H1 (cell line): Measurements from ENCODE around the gene BLTP2. TPM values are rescaled to one million over a fixed set of nuclear protein-coding genes. Genes with fewer than 3 reads are reported as not detected.

Experiments
- BCL11A ChIP-seq, 2 experiments: IDR thresholded peaks; one replicate each; pipeline ENCODE4 v1.6.1; 2011; ENCODE audit warnings: low read depth in 2 of 2, low read length in 2 of 2, mild to moderate bottlenecking in 2 of 2
- CHD7 ChIP-seq: fragments of 300-600 bp; sonication (generic); IDR thresholded peaks from 2 replicates; pipeline ENCODE4 v1.7.1; 2012; ENCODE audit warnings: low read length, moderate library complexity, mild to moderate bottlenecking, inconsistent platforms; ENCODE audit not compliant: insufficient replicate concordance
- CTBP2 ChIP-seq: IDR thresholded peaks from 2 replicates; pipeline ENCODE4 v1.7.0; 2011; ENCODE audit warnings: borderline replicate concordance, mild to moderate bottlenecking, moderate library complexity, mixed read lengths, low read length; ENCODE audit not compliant: insufficient read depth, insufficient read length
- SP1 ChIP-seq: IDR thresholded peaks from 2 replicates; pipeline ENCODE4 v1.6.1; 2011; ENCODE audit warnings: low read depth, low read length
- SUZ12 ChIP-seq: fragments of 200-600 bp; sonication (generic); IDR thresholded peaks from 2 replicates; pipeline ENCODE4 v1.6.1; 2012; ENCODE audit warnings: mild to moderate bottlenecking, inconsistent platforms, low read length, moderate library complexity, mixed read lengths
- TAF1 ChIP-seq: IDR thresholded peaks from 2 replicates; pipeline ENCODE4 v1.6.1; 2011; ENCODE audit warnings: mild to moderate bottlenecking, low read depth, low read length
- polyA plus RNA-seq, 7 experiments: library from polyadenylated mRNA; depleted of rRNA in 3 of 7; stranded (reverse) in 5 of 7; unstranded in 2 of 7; fragments of >200 nt in 5 of 7; fragments of 200-250 nt in 2 of 7; gene quantifications; 1 replicate in 5 of 7; 2 replicates in 1 of 7; 4 replicates in 1 of 7; pipeline versions ENCODE4 v1.2.1 to v1.2.3, GENCODE V29; 2011 to 2013; ENCODE audit warnings: missing spikeins in 2 of 7, mixed read lengths in 2 of 7
- total RNA-seq: library from RNA; stranded (reverse); fragmentation: NEBNext Ultra II Directional; extraction: Animal tissue kit (Norgen Biotek cat#: 25700); gene quantifications from 2 replicates; pipeline ENCODE4 v1.2.1, GENCODE V29; 2021

BLTP2 gene
- total and polyA plus RNA-seq, 2 of the 8 experiments (the other 6 are each of a cell fraction or from before 2014, with no cell fraction given): 80.9 to 140 TPM

DNA sequence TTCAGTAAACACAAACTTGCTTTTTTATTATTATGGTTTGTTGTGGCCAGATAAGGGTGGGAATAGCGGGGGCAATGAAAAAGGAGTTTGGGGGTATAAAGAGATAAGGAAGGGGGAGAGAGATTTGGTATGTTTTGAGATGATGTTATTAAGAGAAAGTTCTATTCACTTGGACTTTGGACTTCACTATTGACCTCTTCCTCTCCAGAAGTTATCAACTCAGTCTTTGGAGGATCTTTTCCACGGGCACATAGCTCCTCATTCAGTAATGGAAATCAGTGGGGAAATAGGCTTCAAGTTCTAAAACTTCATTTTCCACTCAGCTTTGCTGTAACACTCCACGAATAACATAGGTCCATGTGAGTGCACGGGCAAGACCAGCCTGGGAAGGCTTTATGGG is 43.5 kb upstream of the BLTP2 start (continued):
- TF ChIP-seq CHD7 (no peak), CTBP2 (no peak), SUZ12 (no peak), BCL11A (IDR thresholded peaks at IDR 0.05; ENCODE audit: low read depth in 2 of 2, low read length in 2 of 2) (no peak), SP1 (no peak), TAF1 (no peak)
